Osteoblast (primary cell): ENCODE data around the gene SEMA3A. TPM values are rescaled to one million over a fixed set of nuclear protein-coding genes. Genes with fewer than 3 reads are reported as not detected.

Experiments used
- DNase-seq: peaks from one replicate; pipeline ENCODE4 v3.0.0; 2011; ENCODE audit warnings: low spot score, mixed read lengths; ENCODE audit not compliant: insufficient read length; ENCODE audit errors: missing footprints
- H2AFZ ChIP-seq: 2 replicates; pipeline ENCODE4 v1.6.0; 2011; ENCODE audit warnings: mild to moderate bottlenecking, low read length
- H3K27ac ChIP-seq: 2 replicates; pipeline ENCODE4 v1.5.1; 2011; ENCODE audit warnings: mild to moderate bottlenecking, low read depth, low read length, moderate library complexity
- H3K27me3 ChIP-seq: 2 replicates; pipeline ENCODE4 v1.6.0; 2012; ENCODE audit warnings: mild to moderate bottlenecking, control low read depth, inconsistent platforms, low read length, moderate library complexity; ENCODE audit not compliant: insufficient read depth
- H3K36me3 ChIP-seq: 2 replicates; pipeline ENCODE4 v1.5.1; 2011; ENCODE audit warnings: mild to moderate bottlenecking, low read length, control low read depth, moderate library complexity; ENCODE audit not compliant: insufficient read depth
- H3K4me1 ChIP-seq: 2 replicates; pipeline ENCODE4 v1.5.1; 2011; ENCODE audit warnings: mild to moderate bottlenecking, low read length, control low read depth, moderate library complexity; ENCODE audit not compliant: insufficient read depth
- H3K4me2 ChIP-seq: 2 replicates; pipeline ENCODE4 v1.6.0; 2011; ENCODE audit warnings: mild to moderate bottlenecking, low read length; ENCODE audit not compliant: insufficient read depth
- H3K4me3 ChIP-seq: fragments of 200-600 bp; sonication (generic); 3 replicates; pipeline ENCODE4 v1.5.1; 2012; ENCODE audit warnings: mild to moderate bottlenecking, low read length, inconsistent platforms; ENCODE audit not compliant: insufficient read depth
- H3K79me2 ChIP-seq: 2 replicates; pipeline ENCODE4 v1.6.0; 2012; ENCODE audit warnings: mild to moderate bottlenecking, low read length, control low read depth, inconsistent platforms; ENCODE audit not compliant: insufficient read depth
- H3K9me3 ChIP-seq: 2 replicates; pipeline ENCODE4 v1.5.1; 2011; ENCODE audit warnings: low read depth, low read length, control low read depth
- H4K20me1 ChIP-seq: 2 replicates; pipeline ENCODE4 v1.6.0; 2012; ENCODE audit warnings: mild to moderate bottlenecking, low read length, control low read depth; ENCODE audit not compliant: insufficient read depth
- CTCF ChIP-seq: IDR thresholded peaks from 2 replicates; pipeline ENCODE4 v1.5.1; 2011; ENCODE audit warnings: mild to moderate bottlenecking, low read depth, low read length, moderate library complexity; ENCODE audit errors: extremely low read depth
- total RNA-seq: library from RNA; depleted of rRNA; stranded (reverse); fragments of >200 nt; gene quantifications from 2 replicates; pipeline ENCODE4 v1.2.3, GENCODE V29; 2012

SEMA3A gene
- total RNA-seq, 1 donor = 2.5 TPM

GRCh38 chr7:84092207-84092606 is 102.4 kb downstream of the SEMA3A start:
- Histone ChIP-seq H3K4me3 (peak overlapping the region; percentile 41), H3K36me3 (no peaks in the 10 kb centered on the region), H3K27ac (no peak overlapping the region), H3K9me3 (no peaks in the 10 kb centered on the region), H3K27me3 (no peaks in the 10 kb centered on the region), H3K79me2 (no peaks in the 10 kb centered on the region), H3K4me2 (peak overlapping the region; percentile 54), H4K20me1 (no peaks in the 10 kb centered on the region), H3K4me1 (no peaks in the 10 kb centered on the region), H2AFZ (peak overlapping the region; percentile 84)
- DNase-seq = peak; percentile 3
- no peak for TF ChIP-seq CTCF

- no peak for DNase-seq
- H3K36me3 ChIP-seq = no peaks in the 10 kb centered on the region
- TF ChIP-seq CTCF = no peak
- no peaks in the 10 kb centered on the region for H4K20me1 ChIP-seq
- no peaks in the 10 kb centered on the region for H3K79me2 ChIP-seq
- no peak overlapping the region for H3K4me2 ChIP-seq
- no peaks in the 10 kb centered on the region for H3K9me3 ChIP-seq
- H2AFZ ChIP-seq = no peak overlapping the region
- H3K27ac ChIP-seq = no peak overlapping the region
- H3K27me3 ChIP-seq = no peaks in the 10 kb centered on the region
- no peaks in the 10 kb centered on the region for H3K4me1 ChIP-seq
- no peak overlapping the region for H3K4me3 ChIP-seq
Observed at GRCh38 chr7:84091318-84091717, 103.3 kb downstream of the SEMA3A start.

- Histone ChIP-seq H3K4me1 (peaks cover 4% of the 10 kb centered on the region), H3K9me3 (no peaks in the 10 kb centered on the region), H3K27me3 (no peaks in the 10 kb centered on the region), H4K20me1 (no peaks in the 10 kb centered on the region), H2AFZ (no peak overlapping the region), H3K4me3 (no peak overlapping the region), H3K79me2 (no peaks in the 10 kb centered on the region), H3K4me2 (no peak overlapping the region), H3K36me3 (no peaks in the 10 kb centered on the region), H3K27ac (no peak overlapping the region)
- TF ChIP-seq CTCF = no peak
- no peak for DNase-seq
Observed at GRCh38 chr7:84088802-84089201, 105.8 kb downstream of the SEMA3A start.

DNA sequence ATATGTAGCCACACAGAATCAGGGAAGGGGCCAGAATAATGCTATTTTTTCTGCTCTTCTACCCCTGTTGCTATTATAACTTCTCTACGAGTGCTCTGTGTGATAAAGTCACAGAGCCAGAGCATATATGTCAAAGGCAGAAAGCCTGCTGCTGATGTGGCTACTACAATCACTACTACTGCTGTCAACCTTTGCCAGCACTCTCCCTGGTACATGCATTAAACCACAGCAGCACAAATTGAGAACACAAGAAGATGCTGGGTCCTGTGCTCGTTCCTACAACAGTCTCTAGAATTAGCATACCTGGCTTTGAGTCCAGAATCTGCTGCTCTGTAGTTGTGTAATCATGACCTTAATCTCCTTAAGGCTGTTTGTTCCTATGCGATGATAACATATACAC is 108.6 kb downstream of the SEMA3A start:
- Histone ChIP-seq H3K4me3 (no peak overlapping the region), H3K36me3 (no peaks in the 10 kb centered on the region), H3K27ac (no peak overlapping the region), H3K4me1 (peaks cover 4% of the 10 kb centered on the region), H4K20me1 (no peaks in the 10 kb centered on the region), H3K79me2 (no peaks in the 10 kb centered on the region), H3K27me3 (no peaks in the 10 kb centered on the region), H2AFZ (peak overlapping the region; percentile 69), H3K9me3 (no peaks in the 10 kb centered on the region), H3K4me2 (no peak overlapping the region)
- DNase-seq = no peak
- no peak for TF ChIP-seq CTCF
